Left renal pelvis (tissue), 4 donors: Measurements from ENCODE around the gene DPPA5. TPM values are rescaled to one million over a fixed set of nuclear protein-coding genes. Genes with fewer than 3 reads are reported as not detected.
"Not testable (repeated sequence)": the region's sequence is repeated elsewhere in the genome, so short reads cannot be mapped to it uniquely, and the experiment has no call there.

ENCODE experiments used
- DNase-seq, 4 donors: peaks; one replicate each; pipeline ENCODE4 v3.0.0-alpha.2; 2013; ENCODE audit warnings: low read depth in 4 of 4, low spot score in 3 of 4
- polyA plus RNA-seq, 4 donors: library from polyadenylated mRNA; unstranded; fragments of 120-200 nt; gene quantifications; one replicate each; pipeline ENCODE4 v1.2.1, GENCODE V29; 2013; ENCODE audit not compliant: insufficient read length in 4 of 4

Gene DPPA5
- not detected for polyA plus RNA-seq

DNA sequence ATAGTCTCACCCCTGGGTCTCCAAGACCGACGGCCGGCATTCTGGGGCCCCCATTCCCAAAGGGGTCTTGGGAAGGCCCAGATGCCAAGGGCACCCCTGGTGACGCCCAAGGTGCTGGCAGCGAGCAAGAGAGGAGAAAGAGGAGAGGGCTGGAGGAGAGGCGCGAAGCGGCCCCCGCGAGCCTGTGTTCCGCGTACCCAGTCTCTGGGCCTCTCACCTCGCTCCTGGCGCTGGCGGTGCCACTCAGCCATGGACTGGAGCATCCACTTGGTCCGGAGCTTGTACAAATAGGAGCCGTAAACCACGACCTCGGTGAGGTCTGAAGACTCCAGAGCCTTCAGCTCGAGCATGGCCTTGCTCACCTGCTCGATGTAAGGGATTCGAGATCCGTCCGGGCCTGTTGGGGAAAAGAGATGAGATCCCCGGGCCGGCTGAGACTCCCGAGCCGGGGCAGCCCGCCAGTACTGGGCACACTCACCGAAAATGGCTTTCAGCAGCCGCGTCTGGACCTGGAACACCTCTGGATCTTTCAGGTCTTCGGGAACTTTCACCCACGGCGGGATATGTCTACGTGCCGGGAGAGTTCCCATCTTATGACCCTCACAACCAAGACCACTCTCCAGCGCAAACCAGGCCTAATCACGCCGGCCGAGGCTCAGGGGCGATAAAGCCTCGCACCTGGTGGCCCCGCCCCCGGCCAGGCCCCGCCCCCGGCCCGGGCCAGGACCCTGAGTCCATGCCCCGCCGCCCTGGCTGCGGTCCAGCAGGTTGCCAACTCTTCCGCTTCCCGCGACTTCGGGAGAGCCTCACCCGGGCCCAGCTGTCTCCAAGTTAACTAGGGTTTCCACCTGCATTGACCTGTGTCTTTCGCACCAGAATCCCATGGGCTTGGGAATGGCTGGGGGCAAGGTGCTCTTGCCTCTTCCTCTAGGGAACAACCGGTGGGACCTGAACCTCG lies at the start of gene DPPA5:
DPPA5 (minus strand) TSS at position 641 of the 958 bp plus-strand sequence; CDS start at position 590, 51 bp downstream.
- DNase-seq: no peak

DNA sequence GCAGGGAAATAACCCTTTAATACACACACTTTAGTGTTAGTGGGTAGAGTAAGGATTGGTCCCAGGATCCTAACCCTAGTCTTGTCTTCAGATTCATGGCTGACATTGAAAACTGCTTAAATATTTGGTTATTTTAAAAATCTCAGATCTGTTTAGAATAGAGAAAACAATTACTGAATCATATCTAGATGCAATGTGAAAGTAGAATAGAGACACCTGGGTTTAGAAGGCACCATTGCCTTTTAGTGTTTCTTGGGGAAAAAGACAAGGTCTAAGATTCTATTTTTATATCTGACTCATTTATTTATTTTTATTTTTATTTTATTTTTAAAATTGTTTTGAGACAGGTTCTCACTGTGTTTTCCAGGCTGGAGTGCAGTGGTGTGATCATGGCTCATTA lies 46.6 kb upstream of the DPPA5 start:
- no peak for DNase-seq

- no peak for DNase-seq
These were observed 41.8 kb upstream of the DPPA5 start for GRCh38 chr6:73395875-73396274.

DNA sequence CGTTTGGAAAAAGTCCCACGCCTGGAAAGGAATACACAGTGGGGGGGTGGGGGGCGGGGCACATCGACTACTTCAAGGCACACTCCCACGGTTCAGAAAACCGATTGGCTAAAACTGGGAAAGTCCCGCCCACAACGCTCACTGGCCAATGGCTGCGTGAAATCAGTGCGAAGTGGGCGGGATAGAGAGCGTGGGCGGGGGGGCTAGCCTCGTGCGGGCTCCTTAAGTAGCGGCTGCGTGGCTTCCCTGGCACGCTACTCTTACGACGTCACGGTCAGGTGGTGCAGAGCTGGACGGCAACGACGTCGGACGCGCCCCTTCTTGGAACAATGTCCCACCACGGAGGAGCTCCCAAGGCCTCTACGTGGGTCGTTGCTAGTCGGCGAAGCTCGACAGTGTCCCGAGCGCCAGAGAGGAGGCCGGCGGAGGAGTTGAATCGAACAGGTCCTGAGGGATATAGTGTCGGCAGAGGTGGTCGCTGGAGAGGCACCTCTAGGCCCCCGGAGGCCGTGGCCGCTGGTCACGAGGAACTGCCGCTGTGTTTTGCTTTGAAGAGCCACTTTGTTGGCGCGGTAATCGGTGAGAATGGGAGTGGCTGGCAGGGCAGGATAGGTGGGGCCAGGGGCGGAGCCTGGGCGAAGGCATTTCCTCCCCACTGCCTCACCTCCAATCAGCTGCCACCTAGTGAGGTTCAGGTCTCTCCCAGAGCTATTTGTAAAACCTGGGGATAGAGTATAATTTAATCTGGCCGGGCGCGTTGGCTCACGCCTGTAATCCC lies 40.7 kb upstream of the DPPA5 start, which contains the start of gene DDX43:
DDX43 (plus strand) TSS at position 252 of the 778 bp plus-strand sequence; CDS start at position 330, 78 bp downstream.
- no peak for DNase-seq

DNA sequence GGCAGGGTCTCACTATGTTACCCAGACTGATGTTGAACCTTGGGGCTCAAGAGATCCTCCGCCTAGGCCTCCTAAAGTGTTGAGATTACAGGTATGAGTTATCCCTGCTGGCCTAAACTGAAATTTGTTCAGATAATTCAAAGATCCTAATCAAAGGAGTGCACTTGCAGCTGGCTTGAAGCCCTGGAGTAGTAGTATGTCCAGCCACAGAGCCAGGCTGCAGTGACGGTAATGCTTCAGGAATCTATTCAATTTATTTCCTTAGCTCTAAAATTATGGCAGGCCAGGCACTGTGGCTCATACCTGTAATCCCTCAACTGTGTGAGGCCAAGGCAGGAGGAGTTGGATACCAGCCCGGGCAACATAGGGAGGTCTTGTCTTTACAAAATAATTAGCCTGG lies 39.2 kb upstream of the DPPA5 start:
- DNase-seq: no peak

DNA sequence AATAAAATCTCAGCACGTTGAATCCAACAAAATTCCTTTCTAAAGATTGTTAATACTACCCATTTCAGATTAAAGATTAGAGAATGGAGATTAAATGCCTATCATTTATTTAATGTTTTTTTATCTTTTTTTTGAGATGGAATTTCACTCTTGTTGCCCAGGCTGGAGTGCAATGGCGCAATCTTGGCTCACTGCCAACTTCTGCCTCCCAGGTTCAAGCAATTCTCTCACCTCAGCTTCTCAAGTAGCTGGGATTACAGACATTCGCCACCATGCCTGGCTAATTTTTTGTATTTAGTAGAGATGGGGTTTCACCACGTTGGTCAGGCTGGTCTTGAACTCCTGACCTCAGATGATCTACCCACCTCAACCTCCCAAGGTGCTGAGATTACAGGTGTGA lies 38.1 kb upstream of the DPPA5 start:
- DNase-seq: not testable (repeated sequence)

- DNase-seq: no peak
These were observed 37.6 kb upstream of the DPPA5 start for GRCh38 chr6:73391675-73392074.

DNA sequence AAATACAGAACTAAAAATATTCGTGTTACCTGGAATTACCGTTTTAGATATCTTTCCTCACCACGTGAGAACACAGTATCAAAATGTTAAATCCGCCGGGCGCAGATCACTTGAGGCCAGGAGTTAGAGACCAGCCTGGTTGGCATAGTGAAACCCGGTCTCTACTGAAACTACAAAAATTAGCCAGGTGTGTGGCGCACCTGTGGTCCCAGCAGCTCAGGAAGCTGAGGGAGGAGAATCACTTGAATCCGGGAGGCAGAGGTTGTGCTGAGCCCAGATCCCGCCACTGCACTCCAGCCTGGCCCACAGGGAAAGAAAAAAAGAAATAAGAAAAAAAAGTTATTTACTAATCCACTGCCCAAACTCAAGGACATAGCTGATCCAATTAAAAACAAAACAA lies 35.8 kb upstream of the DPPA5 start:
- DNase-seq: no peak

DNA sequence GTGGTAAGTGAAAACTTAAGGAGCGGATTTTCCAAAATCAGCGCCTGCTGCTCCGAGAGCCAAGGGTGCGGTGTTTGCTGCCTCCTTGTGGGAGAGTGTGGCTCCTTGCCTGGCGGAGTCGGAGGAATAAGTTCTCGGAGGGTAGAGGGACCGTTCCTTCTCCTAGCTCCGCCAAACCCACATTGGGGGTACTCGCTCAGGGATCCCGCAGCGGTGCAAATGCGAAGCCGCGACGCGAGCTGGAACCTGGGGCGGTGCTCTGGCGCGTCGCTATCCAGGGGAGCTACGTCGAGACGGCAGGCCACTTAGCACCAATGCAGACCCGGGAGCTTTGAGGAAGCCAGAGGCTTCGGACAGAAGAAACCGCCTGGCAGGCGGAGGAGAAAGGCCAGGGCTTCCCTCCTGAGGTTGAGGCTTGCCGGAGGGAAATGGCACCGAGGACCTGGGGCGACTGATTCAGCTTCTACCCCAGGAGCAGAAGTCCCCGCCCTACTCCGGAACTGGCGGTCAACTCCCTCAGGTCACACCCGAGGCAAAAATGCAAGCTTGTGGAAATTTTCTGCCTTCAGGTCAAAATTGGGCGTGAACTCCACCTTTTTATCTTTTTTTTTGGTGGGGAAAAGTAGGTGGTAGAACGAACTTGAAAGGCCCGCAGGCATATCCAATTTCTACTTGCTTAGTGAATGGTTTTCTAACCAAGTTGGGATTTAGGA lies 34.9 kb upstream of the DPPA5 start:
- peak in 3 of 4 donors; percentile 25 to 31 (median 29) for DNase-seq

GRCh38 chr6:73388433-73388799 lies 34.3 kb upstream of the DPPA5 start:
- DNase-seq: no peak

DNA sequence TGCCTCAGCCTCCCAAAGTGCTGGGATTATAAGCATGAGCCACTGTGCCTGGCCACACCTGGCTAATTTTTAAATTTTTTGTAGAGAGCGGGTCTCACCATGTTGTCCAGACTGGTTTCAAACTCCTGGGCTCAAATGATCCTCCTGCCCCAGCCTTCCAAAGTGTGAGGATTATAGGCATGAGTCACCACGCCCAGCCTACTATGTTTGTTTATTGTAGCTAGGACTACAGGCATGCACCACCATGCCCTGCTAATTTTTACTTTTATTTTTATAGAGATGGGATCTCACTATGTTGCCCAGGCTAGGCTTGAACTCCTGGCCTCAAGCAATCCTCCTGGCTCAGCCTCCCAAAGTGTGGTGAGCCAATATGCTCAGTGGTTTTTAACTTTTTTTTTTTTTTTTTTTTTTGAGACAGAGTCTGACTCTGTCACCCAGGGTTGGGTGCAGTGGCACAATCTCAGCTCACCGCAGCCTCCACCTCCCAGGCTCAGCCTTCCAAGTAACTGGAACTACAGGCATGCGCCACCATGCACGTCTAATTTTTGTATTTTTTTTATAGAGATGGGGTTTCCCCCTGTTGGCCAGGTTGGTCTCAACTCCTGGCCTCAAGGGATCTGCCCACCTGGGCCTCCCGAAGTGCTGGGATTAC lies 28.5 kb upstream of the DPPA5 start:
- no peak for DNase-seq

- DNase-seq: not testable (repeated sequence)
These were observed 27.5 kb upstream of the DPPA5 start for GRCh38 chr6:73381531-73381930.

DNA sequence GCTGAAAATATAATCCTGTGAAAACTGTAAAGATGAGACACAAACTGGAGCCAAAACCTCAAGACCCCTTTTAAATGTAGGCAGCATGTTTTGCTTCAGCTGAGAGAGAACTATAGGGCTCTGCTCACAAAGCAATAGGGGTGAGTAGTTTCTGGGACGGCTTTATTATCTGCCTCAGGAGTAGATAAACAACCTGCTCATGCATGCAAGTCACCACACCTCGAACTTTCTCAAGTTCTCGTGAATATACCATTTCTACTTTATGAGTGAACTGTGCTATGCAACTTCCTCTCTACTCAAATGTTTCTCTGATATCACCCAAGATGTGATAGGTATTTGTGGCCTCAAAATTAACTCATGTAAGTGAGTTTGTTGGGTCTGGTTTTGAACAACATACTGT lies 23.1 kb upstream of the DPPA5 start:
- DNase-seq: no peak

- no peak for DNase-seq
These were observed 21.1 kb upstream of the DPPA5 start for GRCh38 chr6:73375216-73375615.

GRCh38 chr6:73372516-73372915 lies 18.4 kb upstream of the DPPA5 start:
- no peak for DNase-seq

GRCh38 chr6:73371984-73372383 lies 17.9 kb upstream of the DPPA5 start:
- DNase-seq: no peak

DNA sequence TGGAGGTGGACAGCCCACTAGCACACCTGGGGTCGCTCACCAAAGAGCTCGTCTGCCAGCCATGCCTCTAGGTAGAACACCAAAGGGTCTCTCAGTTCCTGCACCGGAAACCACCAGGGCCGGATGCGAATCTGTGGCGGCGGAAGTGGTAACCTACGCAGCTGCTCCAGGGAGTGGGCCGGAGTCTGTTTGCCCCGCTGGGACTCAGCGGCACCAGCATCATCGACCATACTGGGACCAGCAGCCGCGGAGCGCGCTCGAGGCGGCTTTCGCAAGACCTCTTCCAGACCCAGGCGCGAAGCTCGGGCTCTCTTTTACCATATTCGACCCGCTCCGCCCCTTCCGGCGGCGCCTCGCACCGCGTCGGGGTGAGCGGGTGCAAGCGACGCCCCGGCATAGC lies 15.5 kb upstream of the DPPA5 start, which contains the start of gene OOEP:
OOEP (minus strand) TSS at position 335 of the 400 bp plus-strand sequence; CDS start at position 230, 105 bp downstream.
- no peak for DNase-seq

GRCh38 chr6:73369157-73369556 lies 15.1 kb upstream of the DPPA5 start:
- no peak for DNase-seq

DNA sequence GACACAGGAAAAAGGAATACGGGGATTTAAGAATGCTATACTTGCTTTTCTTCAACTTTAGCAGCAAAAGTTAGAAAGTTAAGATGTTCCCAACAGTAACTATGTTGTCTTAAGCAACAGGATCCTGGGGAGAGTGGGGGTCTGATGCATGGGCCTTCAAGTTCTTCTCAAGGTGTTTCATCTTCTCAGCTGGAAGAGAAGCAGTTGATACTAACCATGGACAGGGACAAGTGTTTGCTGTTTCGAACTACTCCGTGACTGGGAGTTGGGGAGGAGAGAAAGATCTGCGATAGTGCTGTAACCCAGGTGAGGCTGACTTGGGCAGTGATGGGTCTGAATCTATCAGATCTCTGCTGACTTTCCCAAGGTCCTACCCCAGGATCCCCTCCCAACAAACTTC lies 14.6 kb upstream of the DPPA5 start:
- no peak for DNase-seq

DNA sequence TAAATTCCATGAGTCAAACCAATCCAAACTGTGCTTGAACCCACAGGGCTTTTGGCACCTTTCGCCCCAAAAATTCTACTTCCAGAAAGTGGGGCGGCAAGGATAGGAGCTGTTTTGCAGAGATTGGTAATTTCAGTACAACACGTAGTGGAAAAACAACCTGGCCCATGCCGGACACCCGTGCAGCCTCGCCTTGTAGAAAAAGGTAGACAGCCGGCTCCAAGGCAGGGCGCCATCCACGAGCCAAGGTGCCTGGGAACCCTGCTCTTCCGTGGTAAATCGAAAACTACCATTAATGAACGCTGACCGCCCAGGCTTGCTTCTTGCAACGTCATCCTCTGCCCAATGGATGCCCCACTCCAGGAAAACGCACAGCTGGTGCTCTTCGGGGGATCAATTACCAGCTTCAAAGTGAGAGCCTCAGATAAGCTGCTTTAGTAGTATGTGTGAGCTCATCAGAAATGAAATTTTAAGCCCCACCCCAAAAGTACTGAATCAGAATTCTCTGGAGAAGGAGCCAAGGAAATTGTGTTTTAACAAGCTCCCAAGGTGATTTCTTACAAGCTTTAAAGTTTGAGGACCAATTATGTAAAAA lies 13.8 kb upstream of the DPPA5 start:
- DNase-seq: no peak
